ENCODE results near the gene RBM48.

Gene RBM48

DNA sequence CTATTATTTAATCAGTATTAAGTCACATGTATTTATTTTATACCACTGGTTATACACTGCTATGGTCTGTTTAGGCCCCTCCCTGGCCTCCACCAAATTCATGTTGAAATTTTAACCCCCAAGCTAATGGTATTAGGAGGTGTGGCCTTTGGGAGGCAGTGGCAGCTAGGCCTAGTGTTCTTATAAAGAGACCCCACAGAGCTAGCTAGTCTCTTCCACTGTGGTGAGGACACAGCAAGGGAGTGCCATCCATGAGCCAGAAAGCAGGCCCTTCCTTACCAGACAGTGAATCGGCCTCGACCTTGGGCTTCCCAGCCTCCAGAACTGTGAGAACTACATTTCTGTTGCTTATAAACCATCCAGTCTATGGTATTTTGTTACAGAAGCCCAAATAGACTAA is 28.7 kb downstream of the RBM48 start:
- TF ChIP-seq JUND (IDR thresholded peaks at IDR 0.05; ENCODE audit: low read depth): no peak
- in situ Hi-C loops (cut with HindIII; ENCODE audit: low pct_unique_long_range_greater_than_20kb, low sequenced_read_pairs): no loop called here
- DNase-seq (ENCODE audit: low read depth in 1 of 2, low spot score in 1 of 2): no peak

DNA sequence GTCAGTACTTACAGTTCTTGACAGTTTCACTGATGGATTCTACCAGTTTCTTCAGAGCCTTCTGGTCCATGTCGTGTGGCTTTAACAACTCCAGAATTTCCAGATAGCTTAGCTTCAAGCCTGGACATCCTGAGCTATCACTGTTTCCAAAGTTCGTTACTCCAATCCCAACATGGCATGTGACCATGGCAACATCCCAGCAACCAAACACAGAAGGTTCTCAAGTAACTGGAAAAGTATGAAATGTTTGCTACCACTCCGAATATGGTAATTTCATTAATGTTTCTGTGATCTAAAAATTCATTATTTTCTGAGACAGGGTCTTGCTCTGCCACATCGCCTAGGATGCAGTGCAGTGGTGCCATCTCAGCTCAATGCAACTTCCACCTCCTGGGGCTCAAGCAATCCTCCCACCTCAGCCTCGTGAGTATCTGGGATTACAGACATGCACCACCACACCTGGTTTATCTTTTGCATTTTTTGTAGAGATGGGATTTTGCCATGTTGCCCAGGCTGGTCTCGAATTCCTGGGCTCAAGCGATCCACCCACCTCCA is 29.3 kb downstream of the RBM48 start:
- DNase-seq (ENCODE audit: low read depth in 1 of 2, low spot score in 1 of 2): no peak
- TF ChIP-seq JUND (IDR thresholded peaks at IDR 0.05; ENCODE audit: low read depth): no peak
- in situ Hi-C loops (cut with HindIII; ENCODE audit: low pct_unique_long_range_greater_than_20kb, low sequenced_read_pairs): no loop called here

DNA sequence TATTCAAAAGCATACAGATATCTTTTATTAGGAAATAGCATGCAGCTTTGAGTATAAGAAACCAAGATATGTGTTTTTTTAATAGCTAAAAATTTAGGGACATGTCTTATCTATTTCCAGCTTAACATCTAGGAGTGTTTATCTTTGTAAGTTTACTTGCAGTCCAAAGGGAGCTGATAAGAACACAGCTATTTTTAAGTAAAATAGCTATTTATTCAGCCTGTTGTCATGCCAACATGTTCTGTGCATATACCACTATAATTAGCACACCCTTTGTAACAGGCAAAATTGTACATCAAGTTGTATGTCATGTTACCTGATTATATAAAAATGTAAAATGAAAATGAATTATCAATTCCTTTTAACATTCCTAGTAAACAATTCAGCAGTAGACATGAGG is 32.0 kb downstream of the RBM48 start:
- DNase-seq (ENCODE audit: low read depth in 1 of 2, low spot score in 1 of 2): no peak
- TF ChIP-seq JUND (IDR thresholded peaks at IDR 0.05; ENCODE audit: low read depth): no peak
- in situ Hi-C loops (cut with HindIII; ENCODE audit: low pct_unique_long_range_greater_than_20kb, low sequenced_read_pairs): no loop called here

DNA sequence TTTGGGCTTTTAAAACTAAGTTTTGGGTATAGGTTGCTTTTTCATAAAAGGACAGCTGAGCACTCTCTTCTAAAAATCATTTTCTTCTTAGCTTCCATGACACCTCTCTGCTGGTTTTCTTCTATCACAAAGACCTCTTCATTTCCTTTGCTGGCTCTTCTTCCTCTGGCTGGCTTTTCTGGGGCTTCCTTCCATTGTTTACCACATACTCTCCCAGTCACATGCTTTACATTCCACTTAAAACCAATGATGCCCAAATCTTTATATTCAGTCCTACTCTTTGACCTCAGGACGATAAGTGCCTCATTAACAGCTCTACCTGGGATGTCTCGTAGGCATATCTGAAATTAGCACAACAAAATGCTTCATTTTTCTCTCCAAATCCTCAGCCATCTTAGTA is 34.8 kb downstream of the RBM48 start:
- no peak for TF ChIP-seq JUND (IDR thresholded peaks at IDR 0.05; ENCODE audit: low read depth)
- in situ Hi-C loops (cut with HindIII; ENCODE audit: low pct_unique_long_range_greater_than_20kb, low sequenced_read_pairs): no loop called here

DNA sequence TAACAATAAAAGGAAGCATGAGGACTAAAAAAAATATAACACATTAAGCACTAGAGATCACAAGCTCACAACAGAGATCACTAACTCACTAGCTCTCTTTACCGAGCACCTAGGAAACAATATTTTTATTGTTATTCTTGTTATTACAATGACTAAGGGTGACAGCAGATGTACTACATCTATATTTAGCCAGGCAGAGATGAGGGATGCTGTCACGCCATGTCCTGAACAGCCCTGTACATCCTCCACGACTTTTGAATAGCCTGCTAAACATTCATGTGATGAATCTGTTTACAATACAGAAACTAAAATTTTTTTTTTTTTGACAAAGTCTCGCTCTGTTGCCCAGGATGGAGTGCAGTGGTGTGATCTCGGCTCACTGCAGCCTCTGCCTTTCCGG is 38.9 kb downstream of the RBM48 start:
- DNase-seq (ENCODE audit: low read depth in 1 of 2, low spot score in 1 of 2): no peak
- in situ Hi-C loops (cut with HindIII; ENCODE audit: low pct_unique_long_range_greater_than_20kb, low sequenced_read_pairs): no loop called here
- no peak for TF ChIP-seq JUND (IDR thresholded peaks at IDR 0.05; ENCODE audit: low read depth)

More for the DNA sequence above, 34.8 kb downstream of the RBM48 start:
- DNase-seq (ENCODE audit: low read depth in 1 of 2, low spot score in 1 of 2): no peak

DNA sequence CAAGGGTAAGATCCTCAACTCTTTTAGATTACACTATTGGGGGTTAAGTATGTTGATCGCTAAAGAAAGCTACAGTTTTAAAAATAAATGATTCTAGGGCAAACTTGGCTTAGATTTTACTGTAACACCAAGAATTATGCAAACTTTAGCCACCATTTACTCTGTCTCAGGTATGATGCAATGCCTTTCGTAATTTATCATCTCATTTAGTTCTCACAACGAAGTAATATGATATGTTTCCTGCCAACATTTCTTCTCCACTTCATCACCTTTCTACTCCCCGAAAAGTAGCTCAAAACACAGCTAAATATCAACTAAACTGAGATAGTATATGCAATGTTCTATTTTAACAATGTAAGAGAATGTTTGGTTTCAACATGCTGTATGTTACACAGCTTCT is 40.5 kb downstream of the RBM48 start:
- DNase-seq (ENCODE audit: low read depth in 1 of 2, low spot score in 1 of 2): no peak
- in situ Hi-C loops (cut with HindIII; ENCODE audit: low pct_unique_long_range_greater_than_20kb, low sequenced_read_pairs): no loop called here
- TF ChIP-seq JUND (IDR thresholded peaks at IDR 0.05; ENCODE audit: low read depth): no peak

DNA sequence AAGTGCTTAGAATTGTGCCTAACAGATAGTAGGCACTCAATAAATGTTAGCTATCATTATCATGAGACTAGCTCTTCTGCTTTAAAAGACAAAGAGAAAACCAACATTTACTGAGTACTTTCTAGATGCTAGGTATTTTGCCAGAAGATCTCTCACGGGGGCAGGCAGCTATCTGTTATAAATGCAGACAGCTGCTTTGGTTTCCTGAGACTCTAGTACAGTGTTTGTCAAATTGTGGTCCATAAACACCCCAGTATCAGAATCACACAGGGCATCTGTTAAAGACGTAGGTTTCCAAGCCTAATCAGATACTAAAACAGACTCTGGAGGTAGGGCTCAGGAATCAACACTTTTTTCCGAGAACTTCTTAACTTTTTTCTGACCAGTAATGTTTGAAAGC is 47.7 kb downstream of the RBM48 start:
- DNase-seq (ENCODE audit: low read depth in 1 of 2, low spot score in 1 of 2): no peak
- no peak for TF ChIP-seq JUND (IDR thresholded peaks at IDR 0.05; ENCODE audit: low read depth)
- in situ Hi-C loops (cut with HindIII; ENCODE audit: low pct_unique_long_range_greater_than_20kb, low sequenced_read_pairs): no loop called here

DNA sequence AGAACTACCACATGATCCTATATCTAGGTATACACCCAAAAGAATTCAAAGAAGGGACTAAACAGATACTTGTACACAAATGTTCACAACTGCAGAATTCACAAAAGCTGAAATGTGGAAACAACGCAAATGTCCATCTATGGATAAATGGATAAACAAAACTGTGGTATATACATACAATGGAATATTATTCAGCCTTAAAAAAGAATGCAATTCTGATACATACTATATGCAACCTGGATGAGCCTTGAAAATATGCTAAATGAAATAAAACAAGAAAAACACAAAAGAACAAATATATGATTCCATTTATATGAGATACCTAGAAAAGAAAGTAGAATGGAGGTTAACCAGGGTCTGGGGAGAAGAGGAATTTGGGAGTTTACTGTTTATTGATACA is 54.4 kb downstream of the RBM48 start:
- in situ Hi-C loops (cut with HindIII; ENCODE audit: low pct_unique_long_range_greater_than_20kb, low sequenced_read_pairs): no loop called here
- no peak for TF ChIP-seq JUND (IDR thresholded peaks at IDR 0.05; ENCODE audit: low read depth)
- no peak for DNase-seq (ENCODE audit: low read depth in 1 of 2, low spot score in 1 of 2)

DNA sequence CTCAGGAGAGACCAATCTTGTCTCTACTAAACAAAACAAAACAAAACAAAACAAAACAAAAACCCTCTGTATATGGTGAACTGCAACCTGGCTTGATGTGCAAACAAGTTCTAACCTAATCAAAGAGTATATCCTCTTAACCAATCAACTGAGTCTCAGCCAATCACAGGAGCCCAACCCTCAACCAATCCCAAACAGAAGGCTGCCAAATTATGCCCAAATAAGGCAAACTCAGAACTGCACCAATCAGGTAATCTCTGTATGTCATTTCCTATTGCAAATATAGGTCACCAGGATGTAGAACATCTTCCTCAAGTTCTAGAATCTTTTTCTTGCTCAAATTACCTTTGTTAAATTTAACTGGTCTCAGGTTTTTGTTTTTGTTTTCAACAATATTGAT is 56.4 kb downstream of the RBM48 start:
- in situ Hi-C loops (cut with HindIII; ENCODE audit: low pct_unique_long_range_greater_than_20kb, low sequenced_read_pairs): no loop called here
- peak in 1 of 2 experiments; percentile 60 for DNase-seq (ENCODE audit: low read depth in 1 of 2, low spot score in 1 of 2)
- TF ChIP-seq JUND (IDR thresholded peaks at IDR 0.05; ENCODE audit: low read depth): no peak

DNA sequence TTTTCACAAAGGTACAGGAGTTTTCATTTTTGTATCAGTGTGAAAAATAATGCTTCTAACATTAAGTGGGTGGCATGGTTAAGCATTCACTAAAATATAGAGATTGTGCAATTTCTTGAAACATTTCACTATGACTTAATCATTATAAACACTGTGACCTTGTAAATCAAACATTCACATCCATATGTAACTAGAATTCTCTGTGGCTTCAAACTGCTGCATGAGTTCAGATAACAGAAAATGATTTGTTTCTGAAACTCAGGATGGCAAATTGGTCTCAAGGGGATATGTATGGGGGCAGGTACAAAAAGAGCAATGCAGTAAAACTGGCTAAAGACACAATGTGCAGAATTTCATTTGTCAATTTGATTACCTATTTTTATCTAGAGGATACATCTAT is 57.8 kb downstream of the RBM48 start:
- no peak for DNase-seq (ENCODE audit: low read depth in 1 of 2, low spot score in 1 of 2)
- in situ Hi-C loops (cut with HindIII; ENCODE audit: low pct_unique_long_range_greater_than_20kb, low sequenced_read_pairs): no loop called here
- no peak for TF ChIP-seq JUND (IDR thresholded peaks at IDR 0.05; ENCODE audit: low read depth)

DNA sequence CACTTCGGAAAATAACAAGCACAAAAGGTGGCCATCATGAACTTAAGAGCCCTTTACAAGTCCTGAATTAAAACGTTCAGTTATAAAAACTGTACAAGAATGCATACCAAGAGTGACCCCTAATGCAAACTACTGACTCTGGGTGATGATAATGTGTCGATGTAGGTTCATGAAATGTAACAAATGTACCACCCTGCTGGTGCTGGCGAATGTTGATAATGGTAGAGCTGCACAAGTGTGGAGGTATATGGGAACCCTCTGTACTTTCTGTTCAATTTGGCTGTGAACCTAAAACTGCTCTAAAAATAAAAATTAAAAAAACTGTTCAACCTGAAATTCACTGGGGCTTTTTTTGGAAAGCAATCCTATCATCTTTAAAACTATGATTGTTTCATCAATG is 58.2 kb downstream of the RBM48 start:
- TF ChIP-seq JUND (IDR thresholded peaks at IDR 0.05; ENCODE audit: low read depth): no peak
- DNase-seq (ENCODE audit: low read depth in 1 of 2, low spot score in 1 of 2): no peak
- in situ Hi-C loops (cut with HindIII; ENCODE audit: low pct_unique_long_range_greater_than_20kb, low sequenced_read_pairs): no loop called here
